Mammary epithelial cell (primary cell): ENCODE measurements around the gene NOTCH1.

Experiments used
- EZH2 ChIP-seq: IDR thresholded peaks from 2 replicates; pipeline ENCODE4 v1.6.1; 2012; ENCODE audit warnings: low read length, inconsistent platforms, borderline replicate concordance
- TF ChIP-seq, protein P1 (sequence below), 2 donors: IDR thresholded peaks in 1 of 2; conservative IDR thresholded peaks in 1 of 2; 2 replicates each; pipeline ENCODE4 v1.5.1; 2011 to 2012; ENCODE audit warnings: inconsistent platforms in 2 of 2, low read length in 2 of 2, mild to moderate bottlenecking in 2 of 2, control low read depth in 1 of 2, low read depth in 1 of 2; ENCODE audit not compliant: insufficient read depth in 1 of 2; ENCODE audit errors: extremely low read depth in 1 of 2

- TF ChIP-seq, protein P1, sequence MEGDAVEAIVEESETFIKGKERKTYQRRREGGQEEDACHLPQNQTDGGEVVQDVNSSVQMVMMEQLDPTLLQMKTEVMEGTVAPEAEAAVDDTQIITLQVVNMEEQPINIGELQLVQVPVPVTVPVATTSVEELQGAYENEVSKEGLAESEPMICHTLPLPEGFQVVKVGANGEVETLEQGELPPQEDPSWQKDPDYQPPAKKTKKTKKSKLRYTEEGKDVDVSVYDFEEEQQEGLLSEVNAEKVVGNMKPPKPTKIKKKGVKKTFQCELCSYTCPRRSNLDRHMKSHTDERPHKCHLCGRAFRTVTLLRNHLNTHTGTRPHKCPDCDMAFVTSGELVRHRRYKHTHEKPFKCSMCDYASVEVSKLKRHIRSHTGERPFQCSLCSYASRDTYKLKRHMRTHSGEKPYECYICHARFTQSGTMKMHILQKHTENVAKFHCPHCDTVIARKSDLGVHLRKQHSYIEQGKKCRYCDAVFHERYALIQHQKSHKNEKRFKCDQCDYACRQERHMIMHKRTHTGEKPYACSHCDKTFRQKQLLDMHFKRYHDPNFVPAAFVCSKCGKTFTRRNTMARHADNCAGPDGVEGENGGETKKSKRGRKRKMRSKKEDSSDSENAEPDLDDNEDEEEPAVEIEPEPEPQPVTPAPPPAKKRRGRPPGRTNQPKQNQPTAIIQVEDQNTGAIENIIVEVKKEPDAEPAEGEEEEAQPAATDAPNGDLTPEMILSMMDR (conservative IDR thresholded peaks at IDR 0.05 in 1 of 2, IDR thresholded peaks at IDR 0.05 in 1 of 2; ENCODE audit: extremely low read depth in 1 of 2, insufficient read depth in 1 of 2, low read depth in 1 of 2, low read length in 2 of 2), result no peak
- TF ChIP-seq EZH2, result no peak
Observed at GRCh38 chr9:136499071-136499934, 46.5 kb downstream of the NOTCH1 start.
